Endometrial microvascular endothelial cells (primary cell): ENCODE measurements around the gene UBP1. TPM values are rescaled to one million over a fixed set of nuclear protein-coding genes. Genes with fewer than 3 reads are reported as not detected.
"Not testable (repeated sequence)": the region's sequence is repeated elsewhere in the genome, so short reads cannot be mapped to it uniquely, and the experiment has no call there.

Source experiments
- in situ Hi-C: cut with HindIII; loops from 2 replicates; pipeline ENCODE4 v1.10.0; 2017; ENCODE audit warnings: low sequenced_read_pairs, low pct_unique_long_range_greater_than_20kb; ENCODE audit errors: inconsistent ontology term
- total RNA-seq: library from RNA; depleted of rRNA; stranded (reverse); fragments of >200 nt; gene quantifications from one replicate; pipeline ENCODE4 v1.2.3, GENCODE V29; 2015; ENCODE audit errors: inconsistent ontology term

The UBP1 gene
- total RNA-seq, 1 donor from 2014 or later = 98.1 TPM

DNA sequence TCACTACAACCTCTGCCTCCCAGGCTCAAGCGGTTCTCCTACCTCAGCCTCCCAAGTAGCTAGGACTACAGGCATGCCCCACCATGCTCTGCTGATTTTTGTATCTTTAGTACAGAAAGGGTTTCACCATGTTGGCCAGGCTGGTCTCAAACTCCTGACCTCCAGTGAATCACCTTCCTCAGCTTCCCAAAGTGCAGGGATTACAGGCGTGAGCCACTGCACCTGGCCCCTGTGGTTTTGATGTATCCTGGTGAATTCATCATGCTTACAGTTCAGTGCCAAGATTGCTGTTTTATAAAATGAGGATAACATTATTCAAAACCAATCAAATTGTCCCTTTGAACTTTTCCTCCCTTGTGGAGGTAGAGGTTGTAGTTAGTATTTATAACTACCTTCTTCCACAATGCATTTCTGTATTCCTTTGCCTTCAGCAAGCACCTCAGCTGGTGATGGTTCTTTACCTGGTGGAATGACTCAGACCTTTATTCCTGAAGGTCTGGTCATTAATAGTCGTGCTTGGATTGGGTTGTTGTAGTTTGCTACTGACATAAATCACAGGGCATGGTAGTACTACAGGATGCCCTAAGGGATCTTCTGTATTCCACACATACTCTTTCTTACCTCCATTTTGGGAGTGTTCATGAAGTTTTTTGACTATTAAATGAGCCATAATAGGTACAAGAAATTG, 76.9 kb downstream of the UBP1 start:
- in situ Hi-C loops = no loop called here

DNA sequence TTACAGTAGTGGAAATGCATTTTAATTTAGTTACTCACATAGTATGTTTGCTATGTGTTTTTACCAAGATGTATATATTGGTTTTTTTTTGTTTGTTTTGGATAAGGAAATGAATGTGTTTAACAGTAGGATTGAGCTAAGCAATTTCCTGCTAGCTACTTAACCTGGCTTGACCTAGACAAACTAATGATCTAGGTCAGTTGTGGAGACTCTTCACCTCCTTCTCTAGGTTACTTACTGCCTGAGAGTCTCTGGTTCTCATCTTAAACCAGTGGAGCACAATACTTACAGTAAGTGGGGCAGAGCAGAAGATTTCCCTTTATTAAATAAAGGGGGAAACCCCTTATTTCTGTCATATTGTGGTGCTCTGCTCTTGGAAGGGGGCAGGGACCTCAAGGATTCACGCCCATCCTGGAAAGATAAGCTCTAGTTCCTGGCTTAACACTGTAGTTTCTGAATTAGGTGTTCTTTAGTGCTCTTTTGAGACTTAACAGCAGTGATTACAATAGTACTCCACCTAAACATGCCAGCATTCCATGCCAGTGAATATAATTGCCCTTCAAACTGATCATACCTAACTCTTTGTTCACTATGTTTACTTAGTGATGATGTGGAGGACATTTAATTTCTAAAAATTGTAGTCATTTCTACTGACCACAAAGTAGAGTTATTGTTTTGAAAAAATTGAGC, 79.9 kb downstream of the UBP1 start:
- in situ Hi-C loops = no loop called here

DNA sequence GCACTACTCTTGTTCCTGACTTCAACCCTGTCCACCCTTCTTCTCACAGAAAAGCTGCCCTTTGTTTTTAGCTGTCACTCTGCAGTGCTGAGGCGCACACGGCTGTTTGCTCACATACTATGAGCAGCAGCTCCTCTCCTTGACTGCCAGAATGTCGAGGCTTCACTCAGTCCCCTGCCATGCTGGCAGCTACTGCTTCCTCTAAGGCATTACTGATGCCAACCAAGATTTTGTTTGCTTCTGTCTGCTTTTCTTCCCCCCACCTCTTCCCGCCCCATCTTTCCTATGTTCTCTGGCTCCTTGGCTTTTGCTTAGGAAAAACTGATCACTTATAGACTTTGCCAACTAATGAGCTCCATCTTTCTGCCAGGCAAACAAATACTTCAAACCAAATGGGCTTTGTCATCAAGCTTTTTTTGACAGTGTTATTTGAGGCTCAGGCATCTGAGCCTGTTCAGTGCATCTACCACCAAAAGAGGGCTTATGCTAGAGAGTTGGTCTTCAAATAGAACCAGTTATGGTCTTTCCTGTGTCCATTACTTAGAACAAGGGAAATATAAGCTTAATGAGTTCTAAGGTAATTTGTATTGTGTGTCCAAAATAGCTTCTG, 81.9 kb downstream of the UBP1 start:
- in situ Hi-C loops = no loop called here

DNA sequence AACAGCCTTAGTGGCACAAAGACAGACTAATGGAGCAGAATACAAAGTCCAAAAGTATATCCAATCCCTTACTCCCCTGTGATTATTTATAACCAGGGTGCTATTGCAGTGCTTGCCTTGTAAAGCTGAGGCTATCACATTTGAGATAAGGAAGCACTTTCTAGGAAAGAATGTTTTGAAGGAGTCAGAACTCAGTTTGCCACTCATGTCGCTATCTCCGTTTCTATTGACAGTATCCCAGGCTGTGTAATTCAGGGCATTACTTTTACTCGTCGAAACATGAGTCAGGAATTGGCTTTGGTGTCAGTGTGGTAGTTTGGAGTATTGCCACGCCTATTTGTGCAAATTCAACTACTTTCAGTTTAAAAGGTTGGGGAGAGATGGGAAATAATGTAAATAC, 84.6 kb downstream of the UBP1 start:
- in situ Hi-C loops = no loop called here

DNA sequence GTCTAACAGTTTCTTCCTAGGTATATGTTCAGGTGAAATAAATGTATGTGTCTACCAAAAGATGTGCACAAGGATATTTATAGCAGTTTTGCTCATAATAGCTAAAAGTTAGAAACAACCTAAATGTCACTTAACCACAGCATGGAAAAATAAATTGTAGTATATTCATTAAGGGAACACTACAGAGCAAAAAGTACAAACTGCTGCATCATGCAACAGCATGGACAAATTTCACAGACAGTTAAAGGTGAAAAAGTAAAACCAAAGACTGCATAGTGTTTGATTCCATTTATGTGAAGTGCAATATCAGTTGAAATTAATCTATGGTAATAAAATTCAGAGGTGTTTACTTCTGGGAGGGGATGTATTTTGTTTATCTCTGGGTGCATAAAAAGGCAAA, 100.4 kb downstream of the UBP1 start:
- in situ Hi-C loops = no loop called here

DNA sequence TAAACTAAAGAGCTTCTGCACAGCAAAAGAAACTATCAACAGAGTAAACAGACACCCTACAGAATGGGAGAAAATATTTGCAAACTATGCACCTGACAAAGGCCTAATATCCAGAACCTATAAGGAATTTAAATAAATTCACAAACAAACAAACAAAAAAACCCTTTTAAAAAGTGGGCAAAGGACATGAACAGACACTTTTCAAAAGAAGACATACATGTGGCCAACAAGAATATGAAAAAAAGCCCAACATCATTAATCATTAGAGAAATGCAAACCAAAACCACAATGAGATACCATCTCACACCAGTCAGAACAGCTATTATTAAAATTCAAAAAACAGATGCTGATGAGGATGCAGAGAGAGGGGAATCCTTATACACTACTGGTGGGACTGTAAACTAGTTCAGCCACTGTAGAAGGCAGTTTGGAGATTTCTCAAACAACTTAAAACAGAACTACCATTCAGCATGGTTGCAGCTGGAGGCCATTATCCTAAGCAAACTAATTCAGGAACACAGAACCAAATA, 101.2 kb downstream of the UBP1 start:
- in situ Hi-C loops = not testable (repeated sequence)

Other genes with a start within 250 kb of the UBP1 start
- gene SUSD5, start 221.6 kb downstream of the UBP1 start, total RNA-seq = 9.6 TPM
- gene FBXL2, start 163.0 kb downstream of the UBP1 start, total RNA-seq = 20.2 TPM